SU-DHL-6 (cell line): Measurements from ENCODE around the gene CYP2C19.

Source experiments
- H2AFZ ChIP-seq: fragments of 200-600 bp; sonication (generic); 2 replicates; pipeline ENCODE4 v1.6.1; 2014; ENCODE audit warnings: low read depth, mild to moderate bottlenecking, moderate library complexity, mixed read lengths, antibody characterized with exemption, low read length; ENCODE audit not compliant: severe bottlenecking
- H3F3A ChIP-seq: fragments of 200-600 bp; shearing (Covaris generic); 2 replicates; pipeline ENCODE4 v1.6.0; 2016; ENCODE audit warnings: antibody characterized with exemption, mild to moderate bottlenecking; ENCODE audit not compliant: insufficient read depth
- H3K27ac ChIP-seq: fragments of 200-600 bp; sonication (generic); 2 replicates; pipeline ENCODE4 v1.5.1; 2016; ENCODE audit warnings: low read depth, mild to moderate bottlenecking, low read length, moderate library complexity, mixed read lengths
- H3K27me3 ChIP-seq: fragments of 200-600 bp; sonication (generic), shearing (Covaris generic); 2 replicates; pipeline ENCODE4 v1.6.0; 2014; ENCODE audit warnings: mild to moderate bottlenecking, low read length
- H3K36me3 ChIP-seq: fragments of 200-600 bp; sonication (generic); 2 replicates; pipeline ENCODE4 v1.6.1; 2014; ENCODE audit warnings: mild to moderate bottlenecking, low read length, mixed read lengths
- H3K4me2 ChIP-seq: fragments of 300-600, 200-600 bp; shearing (Covaris generic), sonication (generic); 2 replicates; pipeline ENCODE4 v1.6.0; 2014; ENCODE audit warnings: low read length, low read depth, mild to moderate bottlenecking; ENCODE audit not compliant: poor library complexity, severe bottlenecking
- H3K4me3 ChIP-seq: fragments of 200-600 bp; sonication (generic); 2 replicates; pipeline ENCODE4 v1.5.1; 2014; ENCODE audit warnings: antibody characterized with exemption, low read length, mild to moderate bottlenecking, mixed read lengths; ENCODE audit not compliant: insufficient read depth, poor library complexity, severe bottlenecking
- H3K79me2 ChIP-seq: fragments of 200-600 bp; sonication (generic); 2 replicates; pipeline ENCODE4 v1.6.1; 2014; ENCODE audit warnings: mild to moderate bottlenecking, low read length, moderate library complexity; ENCODE audit not compliant: insufficient read depth
- H3K9ac ChIP-seq: fragments of 200-600 bp; sonication (generic); 2 replicates; pipeline ENCODE4 v1.7.0; 2014; ENCODE audit warnings: mild to moderate bottlenecking, low read length
- H3K9me2 ChIP-seq: fragments of 200-600 bp; sonication (generic); replicated peaks from 2 replicates; pipeline ENCODE4 v1.6.1; 2014; ENCODE audit warnings: low read length; ENCODE audit not compliant: insufficient read depth
- H3K9me3 ChIP-seq: fragments of 200-600 bp; sonication (generic); 2 replicates; pipeline ENCODE4 v1.6.1; 2014; ENCODE audit warnings: low read length, mixed read lengths; ENCODE audit not compliant: insufficient read depth
- H4K20me1 ChIP-seq: fragments of 200-600 bp; sonication (generic); 2 replicates; pipeline ENCODE4 v1.6.1; 2014; ENCODE audit warnings: low read depth, mild to moderate bottlenecking, antibody characterized with exemption, low read length, moderate library complexity, mixed read lengths
- CTCF ChIP-seq: fragments of 200-600 bp; sonication (generic); IDR thresholded peaks from one replicate; pipeline ENCODE4 v1.5.1; 2017; ENCODE audit warnings: antibody characterized with exemption, mild to moderate bottlenecking, low read length, moderate library complexity; ENCODE audit not compliant: insufficient read depth, poor library complexity, severe bottlenecking
- EZH2phosphoT487 ChIP-seq: fragments of 200-600 bp; sonication (generic), shearing (Covaris generic); conservative IDR thresholded peaks from 2 replicates; pipeline ENCODE4 v1.6.1; 2018; ENCODE audit warnings: mild to moderate bottlenecking, antibody characterized with exemption, low read length, moderate library complexity, mixed read lengths

The CYP2C19 gene

GRCh38 chr10:94851263-94851662, 88.8 kb downstream of the CYP2C19 start:
- Histone ChIP-seq H3K4me2 (no peak overlapping the region), H3K4me3 (no peak overlapping the region), H3K27ac (no peak overlapping the region), H3K9me2 (no peaks in the 10 kb centered on the region), H3K9me3 (no peaks in the 10 kb centered on the region), H4K20me1 (no peaks in the 10 kb centered on the region), H3K9ac (no peak overlapping the region), H2AFZ (no peak overlapping the region), H3K36me3 (no peaks in the 10 kb centered on the region), H3F3A (no peaks in the 10 kb centered on the region), H3K79me2 (no peaks in the 10 kb centered on the region), H3K27me3 (no peaks in the 10 kb centered on the region)
- TF ChIP-seq CTCF, result no peak

GRCh38 chr10:94852438-94852837, 90.0 kb downstream of the CYP2C19 start:
- Histone ChIP-seq H2AFZ (no peak overlapping the region), H3K79me2 (no peaks in the 10 kb centered on the region), H3K9me2 (no peaks in the 10 kb centered on the region), H3K27me3 (no peaks in the 10 kb centered on the region), H3K9me3 (no peaks in the 10 kb centered on the region), H4K20me1 (no peaks in the 10 kb centered on the region), H3K4me3 (no peak overlapping the region), H3K9ac (no peak overlapping the region), H3K36me3 (no peaks in the 10 kb centered on the region), H3K27ac (no peak overlapping the region), H3F3A (no peaks in the 10 kb centered on the region), H3K4me2 (no peak overlapping the region)
- TF ChIP-seq EZH2phosphoT487 (no peak), CTCF (no peak)

- no peaks in the 10 kb centered on the region for H3K79me2 ChIP-seq
- no peak overlapping the region for H3K27ac ChIP-seq
- no peak for TF ChIP-seq EZH2phosphoT487
- TF ChIP-seq CTCF, result no peak
Observed at GRCh38 chr10:94853065-94853464, 90.6 kb downstream of the CYP2C19 start.

GRCh38 chr10:94858005-94858404, 95.5 kb downstream of the CYP2C19 start:
- Histone ChIP-seq H3K4me3 (no peak overlapping the region), H3K27ac (no peak overlapping the region), H3K9me3 (no peaks in the 10 kb centered on the region), H3K9me2 (no peaks in the 10 kb centered on the region), H3K79me2 (no peaks in the 10 kb centered on the region), H2AFZ (no peak overlapping the region), H3K4me2 (no peak overlapping the region), H3K9ac (no peak overlapping the region), H4K20me1 (no peaks in the 10 kb centered on the region), H3K36me3 (no peaks in the 10 kb centered on the region), H3F3A (no peaks in the 10 kb centered on the region), H3K27me3 (no peaks in the 10 kb centered on the region)
- TF ChIP-seq EZH2phosphoT487 (no peak), CTCF (no peak)

More at GRCh38 chr10:94853065-94853464, 90.6 kb downstream of the CYP2C19 start:
- no peak overlapping the region for H3K9ac ChIP-seq
- no peak overlapping the region for H3K4me3 ChIP-seq
- H3K27me3 ChIP-seq, result no peaks in the 10 kb centered on the region
- no peaks in the 10 kb centered on the region for H4K20me1 ChIP-seq
- H3K9me2 ChIP-seq, result no peaks in the 10 kb centered on the region
- no peaks in the 10 kb centered on the region for H3F3A ChIP-seq
- no peak overlapping the region for H3K4me2 ChIP-seq
- no peaks in the 10 kb centered on the region for H3K36me3 ChIP-seq
- no peak overlapping the region for H2AFZ ChIP-seq
- H3K9me3 ChIP-seq, result no peaks in the 10 kb centered on the region
